Measurements from ENCODE around the gene LRRN2.
"Not testable (repeated sequence)": the region's sequence is repeated elsewhere in the genome, so short reads cannot be mapped to it uniquely, and the experiment has no call there.

LRRN2 gene

DNA sequence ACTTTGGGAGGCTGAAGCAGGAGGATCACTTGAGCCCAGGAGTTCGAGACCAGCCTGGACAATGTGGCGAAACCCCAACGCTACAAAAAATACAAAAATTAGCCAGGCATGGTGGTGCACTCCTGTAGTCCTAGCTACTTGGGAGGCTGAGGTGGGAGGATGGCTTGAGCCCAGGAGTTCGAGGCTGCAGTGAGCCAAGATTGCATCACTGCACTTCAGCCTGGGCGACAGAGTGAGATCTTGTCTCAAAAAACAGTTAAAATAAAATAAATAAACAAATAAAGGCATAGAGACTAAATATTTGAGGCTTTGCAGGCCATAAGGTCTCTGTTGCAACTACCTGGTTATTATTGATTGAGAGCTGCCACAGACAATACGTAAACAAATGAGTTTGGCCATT is 41.9 kb upstream of the LRRN2 start:
- not testable (repeated sequence) for H3K4me3 ChIP-seq (ENCODE audit: extremely low read depth, insufficient read depth, low read length, poor library complexity, severe bottlenecking); H3K4me1 ChIP-seq (ENCODE audit: control insufficient read depth, insufficient read depth, low read length, poor library complexity, severe bottlenecking); H3K27ac ChIP-seq (ENCODE audit: low read depth, low read length, severe bottlenecking); H3K36me3 ChIP-seq (ENCODE audit: control insufficient read depth, insufficient read depth, low read length); H3K9me3 ChIP-seq (ENCODE audit: control insufficient read depth, low read length)
- WGBS, 2 experiments (ENCODE audit: insufficient coverage in 2 of 2) = 94 to 97% methylated on average over 3 to 4 of the region's 6 CpGs

DNA sequence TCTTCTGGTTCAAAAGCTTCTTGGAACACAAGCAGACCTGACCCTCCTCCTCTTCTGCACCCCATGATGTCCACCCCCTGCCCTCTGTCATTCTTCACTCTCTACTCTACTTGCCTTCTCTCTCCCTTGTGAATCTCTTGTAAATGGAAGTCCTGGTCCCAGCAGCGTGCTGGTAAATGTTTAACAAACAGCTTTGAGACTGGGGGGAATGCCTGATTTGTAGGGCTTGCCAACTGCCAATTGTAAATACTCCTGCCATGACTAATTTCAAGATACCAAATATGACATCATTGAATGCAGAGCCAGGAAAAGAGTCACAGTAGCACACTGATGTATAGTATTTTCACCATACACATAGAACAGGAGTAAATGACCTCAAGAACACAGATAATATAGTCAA is 40.9 kb upstream of the LRRN2 start:
- H3K36me3 ChIP-seq (ENCODE audit: control insufficient read depth, insufficient read depth, low read length) = no peaks in the 10 kb centered on the region
- H3K4me1 ChIP-seq (ENCODE audit: control insufficient read depth, insufficient read depth, low read length, poor library complexity, severe bottlenecking) = peaks cover 6% of the 10 kb centered on the region
- H3K27ac ChIP-seq (ENCODE audit: low read depth, low read length, severe bottlenecking) = no peak overlapping the region
- H3K9me3 ChIP-seq (ENCODE audit: control insufficient read depth, low read length) = no peaks in the 10 kb centered on the region
- no CpG with 5 or more reads among the region's 1 CpG for WGBS, 2 experiments (ENCODE audit: insufficient coverage in 2 of 2)
- no peak overlapping the region for H3K4me3 ChIP-seq (ENCODE audit: extremely low read depth, insufficient read depth, low read length, poor library complexity, severe bottlenecking)

DNA sequence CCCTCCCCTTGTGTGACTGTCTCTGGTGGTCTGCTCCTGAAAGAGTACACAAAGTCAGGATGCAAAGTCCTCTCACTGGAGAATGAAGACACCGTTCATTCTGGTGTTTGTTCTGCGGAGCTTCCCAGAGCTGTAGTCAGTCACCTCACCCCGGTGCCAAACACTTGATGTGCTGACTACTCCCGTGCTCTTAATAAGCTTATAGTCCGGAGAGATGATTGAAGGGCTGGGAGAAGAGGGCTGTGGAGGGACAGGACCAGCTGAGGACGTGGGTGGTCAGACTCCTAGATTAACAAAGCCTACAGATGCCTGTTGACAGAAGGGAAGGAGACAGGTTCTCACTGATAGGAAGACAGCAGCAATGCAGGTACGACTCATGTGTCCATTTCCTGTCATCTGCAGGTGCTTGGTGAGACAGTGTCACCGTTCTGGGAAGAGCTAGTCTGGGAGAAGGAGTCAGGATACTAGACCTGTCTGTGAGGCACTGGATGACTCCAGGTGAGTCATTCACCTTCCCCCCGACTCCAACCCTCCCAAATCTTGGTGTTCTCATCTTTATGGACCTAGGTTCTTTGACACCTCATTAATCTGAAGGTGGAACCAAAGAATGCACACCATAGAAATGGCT is 40.4 kb upstream of the LRRN2 start:
- Histone ChIP-seq H3K9me3 (ENCODE audit: control insufficient read depth, low read length) (no peaks in the 10 kb centered on the region), H3K27ac (ENCODE audit: low read depth, low read length, severe bottlenecking) (no peak overlapping the region), H3K4me1 (ENCODE audit: control insufficient read depth, insufficient read depth, low read length, poor library complexity, severe bottlenecking) (peaks cover 6% of the 10 kb centered on the region), H3K4me3 (ENCODE audit: extremely low read depth, insufficient read depth, low read length, poor library complexity, severe bottlenecking) (no peak overlapping the region), H3K36me3 (ENCODE audit: control insufficient read depth, insufficient read depth, low read length) (no peaks in the 10 kb centered on the region)
- WGBS, 2 experiments (ENCODE audit: insufficient coverage in 2 of 2) = 90 to 92% methylated on average over 7 to 9 of the region's 9 CpGs

DNA sequence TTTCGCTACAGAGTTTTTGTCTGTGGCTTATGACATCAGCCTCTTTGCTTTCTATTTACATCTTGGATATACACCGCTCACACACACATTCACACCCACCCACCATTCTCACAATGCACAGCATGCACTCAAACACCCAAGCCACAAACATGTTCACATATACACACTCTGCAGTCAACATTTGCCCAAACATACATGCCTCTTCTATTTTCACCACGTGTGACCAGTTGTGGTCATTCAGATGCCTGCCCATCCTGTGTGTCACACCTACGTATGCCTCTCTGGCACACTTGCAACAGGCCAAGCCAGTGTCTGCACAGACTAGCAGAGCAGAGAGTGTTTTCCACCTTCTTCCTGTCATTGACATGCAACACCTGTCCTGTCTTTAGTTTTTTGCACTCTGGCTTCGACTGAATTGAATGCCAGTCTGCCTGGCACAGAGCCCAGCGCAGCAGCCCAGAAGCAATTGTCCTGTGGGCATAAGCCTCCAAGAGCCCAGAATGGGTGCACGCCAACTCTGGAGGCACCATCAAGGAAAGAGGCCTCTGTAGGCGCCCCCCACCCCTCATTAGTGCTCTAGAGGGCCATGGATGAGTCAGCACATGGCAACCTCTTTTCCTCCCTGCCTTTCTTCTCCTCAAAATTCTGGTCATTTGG is 37.7 kb upstream of the LRRN2 start:
- peaks cover 6% of the 10 kb centered on the region for H3K4me1 ChIP-seq (ENCODE audit: control insufficient read depth, insufficient read depth, low read length, poor library complexity, severe bottlenecking)
- H3K27ac ChIP-seq (ENCODE audit: low read depth, low read length, severe bottlenecking) = no peak overlapping the region
- H3K4me3 ChIP-seq (ENCODE audit: extremely low read depth, insufficient read depth, low read length, poor library complexity, severe bottlenecking) = no peak overlapping the region
- no peaks in the 10 kb centered on the region for H3K9me3 ChIP-seq (ENCODE audit: control insufficient read depth, low read length)
- 86 to 95% methylated on average over 8 of the region's 8 CpGs for WGBS, 2 experiments (ENCODE audit: insufficient coverage in 2 of 2)
- no peaks in the 10 kb centered on the region for H3K36me3 ChIP-seq (ENCODE audit: control insufficient read depth, insufficient read depth, low read length)

DNA sequence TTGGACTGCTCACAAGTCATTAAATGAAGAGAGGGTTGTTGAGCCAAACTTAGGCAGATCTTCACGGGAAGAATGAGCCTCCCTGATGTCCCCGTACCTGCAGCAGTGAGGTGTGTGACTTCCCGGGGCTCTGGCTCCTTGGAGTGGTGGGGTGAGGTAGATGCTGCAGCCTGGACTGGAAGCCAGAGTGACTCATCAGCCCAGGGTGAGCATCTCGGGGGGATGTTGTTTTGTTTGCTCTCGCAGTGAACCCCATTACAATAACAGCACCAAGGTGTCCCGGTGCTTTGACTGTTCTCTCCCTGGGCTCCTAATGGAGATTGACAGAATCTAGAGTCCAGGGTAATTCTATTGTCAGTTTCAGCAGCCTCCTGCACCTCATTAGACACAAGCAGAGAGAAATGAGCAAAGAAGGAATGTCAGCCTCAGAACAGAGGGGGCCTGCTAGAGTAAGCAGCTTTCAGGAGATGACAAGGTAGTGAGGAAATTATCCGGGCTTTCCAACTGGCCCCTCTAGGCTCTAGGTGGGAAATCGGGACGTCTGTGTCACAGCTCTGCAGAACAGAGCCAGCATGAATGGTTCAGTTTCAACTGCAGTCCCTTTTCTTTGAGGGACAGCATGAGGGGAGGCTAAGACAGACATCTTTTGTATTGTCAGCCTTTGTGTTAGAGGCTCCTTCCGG is 36.0 kb upstream of the LRRN2 start:
- Histone ChIP-seq H3K27ac (ENCODE audit: low read depth, low read length, severe bottlenecking) (no peak overlapping the region), H3K36me3 (ENCODE audit: control insufficient read depth, insufficient read depth, low read length) (no peaks in the 10 kb centered on the region), H3K4me3 (ENCODE audit: extremely low read depth, insufficient read depth, low read length, poor library complexity, severe bottlenecking) (no peak overlapping the region), H3K9me3 (ENCODE audit: control insufficient read depth, low read length) (no peaks in the 10 kb centered on the region), H3K4me1 (ENCODE audit: control insufficient read depth, insufficient read depth, low read length, poor library complexity, severe bottlenecking) (peaks cover 6% of the 10 kb centered on the region)
- 52 to 58% methylated on average over 7 to 8 of the region's 10 CpGs for WGBS, 2 experiments (ENCODE audit: insufficient coverage in 2 of 2)

DNA sequence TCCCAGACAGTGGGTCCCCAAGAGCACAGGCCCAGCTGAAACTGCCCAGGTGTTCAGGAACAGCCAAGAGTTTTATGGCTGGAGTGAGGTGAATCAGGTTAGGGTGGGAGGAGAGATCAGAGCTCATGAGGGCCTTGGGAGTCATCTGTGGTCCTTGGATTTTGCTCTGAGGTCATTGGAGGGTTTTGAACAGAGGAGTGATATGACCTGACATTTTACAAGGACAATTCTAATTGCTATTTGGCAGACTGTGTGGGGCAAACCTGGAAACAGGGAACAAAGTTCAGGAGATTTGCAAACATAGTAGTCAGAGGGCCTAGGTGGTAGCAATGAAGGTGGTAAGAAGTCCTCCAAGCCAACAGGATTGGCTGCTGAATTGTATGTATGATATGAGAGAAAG is 31.1 kb upstream of the LRRN2 start:
- Histone ChIP-seq H3K4me3 (ENCODE audit: extremely low read depth, insufficient read depth, low read length, poor library complexity, severe bottlenecking) (no peak overlapping the region), H3K36me3 (ENCODE audit: control insufficient read depth, insufficient read depth, low read length) (no peaks in the 10 kb centered on the region), H3K4me1 (ENCODE audit: control insufficient read depth, insufficient read depth, low read length, poor library complexity, severe bottlenecking) (peaks cover 14% of the 10 kb centered on the region), H3K9me3 (ENCODE audit: control insufficient read depth, low read length) (no peaks in the 10 kb centered on the region), H3K27ac (ENCODE audit: low read depth, low read length, severe bottlenecking) (no peak overlapping the region)

DNA sequence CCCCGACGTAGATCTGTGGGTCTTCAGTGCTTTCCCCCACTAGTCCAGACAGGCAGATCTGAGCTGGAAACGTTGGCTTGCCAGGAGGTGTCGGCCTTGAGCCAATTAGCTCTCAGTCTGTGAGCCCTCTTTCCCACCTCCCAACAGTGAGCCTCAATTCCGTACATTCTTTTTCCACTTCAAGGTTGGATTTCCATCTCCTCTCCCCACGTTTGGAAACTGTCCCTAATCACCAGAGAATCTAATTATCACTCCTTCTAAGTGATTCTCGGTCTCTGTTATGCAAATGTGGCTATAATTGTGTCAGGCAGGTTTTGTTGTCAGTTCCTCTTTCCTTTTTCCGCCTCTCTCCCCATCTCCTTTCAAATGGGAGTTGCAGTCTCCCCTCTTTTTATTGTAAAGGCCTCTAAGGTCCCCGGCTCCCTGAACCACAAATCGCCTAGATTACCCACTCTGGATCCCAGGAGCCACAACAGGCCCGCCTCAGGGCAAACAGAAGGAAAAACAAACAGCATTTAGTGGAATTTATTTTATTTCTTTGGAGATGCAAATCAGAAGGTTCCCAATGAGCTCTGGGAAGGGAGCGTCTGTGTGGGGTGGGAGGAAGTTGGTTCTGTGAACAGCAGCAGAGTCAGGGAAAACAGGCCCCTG is 29.4 kb upstream of the LRRN2 start:
- WGBS, 2 experiments (ENCODE audit: insufficient coverage in 2 of 2) = 13 to 15% methylated on average over 7 to 11 of the region's 12 CpGs
- Histone ChIP-seq H3K36me3 (ENCODE audit: control insufficient read depth, insufficient read depth, low read length) (no peaks in the 10 kb centered on the region), H3K4me1 (ENCODE audit: control insufficient read depth, insufficient read depth, low read length, poor library complexity, severe bottlenecking) (peaks cover 14% of the 10 kb centered on the region), H3K27ac (ENCODE audit: low read depth, low read length, severe bottlenecking) (no peak overlapping the region), H3K4me3 (ENCODE audit: extremely low read depth, insufficient read depth, low read length, poor library complexity, severe bottlenecking) (no peak overlapping the region), H3K9me3 (ENCODE audit: control insufficient read depth, low read length) (no peaks in the 10 kb centered on the region)

DNA sequence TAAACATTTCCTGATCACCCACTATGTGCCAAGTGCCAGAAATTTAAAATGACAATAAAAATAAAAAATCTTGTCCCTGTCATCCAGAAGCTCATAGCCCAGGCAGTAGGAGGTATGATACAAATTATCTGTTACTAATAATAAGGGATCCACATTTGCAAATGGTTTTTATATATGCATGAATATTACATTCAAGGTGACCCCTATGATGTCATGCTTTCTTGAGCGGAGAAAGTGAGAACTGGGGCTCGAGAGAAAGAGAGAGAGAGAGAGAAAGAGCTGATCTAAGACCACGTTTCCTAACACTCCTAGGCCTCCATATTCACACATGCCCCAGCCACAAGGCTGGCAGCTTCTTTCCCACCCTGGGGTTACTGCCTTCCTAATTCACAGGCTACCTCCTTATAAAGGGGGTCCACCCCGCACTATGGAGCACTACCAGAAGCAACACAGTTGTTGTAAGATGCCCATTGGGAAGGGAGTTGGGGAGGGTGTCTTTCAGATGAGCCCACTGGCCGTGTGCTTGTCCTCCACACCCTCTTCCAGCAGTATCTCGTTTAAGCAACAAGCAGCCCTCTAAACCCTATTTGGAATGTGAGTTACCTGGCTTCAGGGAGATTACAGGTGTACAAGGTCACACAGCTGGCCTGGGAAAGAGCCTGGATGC is 28.8 kb upstream of the LRRN2 start:
- 50% methylated on average over 2 of the region's 6 CpGs; no CpG with 5 or more reads in 1 of the 2 experiments for WGBS, 2 experiments (ENCODE audit: insufficient coverage in 2 of 2)
- no peak overlapping the region for H3K4me3 ChIP-seq (ENCODE audit: extremely low read depth, insufficient read depth, low read length, poor library complexity, severe bottlenecking)
- H3K36me3 ChIP-seq (ENCODE audit: control insufficient read depth, insufficient read depth, low read length) = no peaks in the 10 kb centered on the region
- H3K4me1 ChIP-seq (ENCODE audit: control insufficient read depth, insufficient read depth, low read length, poor library complexity, severe bottlenecking) = peaks cover 14% of the 10 kb centered on the region
- no peaks in the 10 kb centered on the region for H3K9me3 ChIP-seq (ENCODE audit: control insufficient read depth, low read length)
- H3K27ac ChIP-seq (ENCODE audit: low read depth, low read length, severe bottlenecking) = no peak overlapping the region

DNA sequence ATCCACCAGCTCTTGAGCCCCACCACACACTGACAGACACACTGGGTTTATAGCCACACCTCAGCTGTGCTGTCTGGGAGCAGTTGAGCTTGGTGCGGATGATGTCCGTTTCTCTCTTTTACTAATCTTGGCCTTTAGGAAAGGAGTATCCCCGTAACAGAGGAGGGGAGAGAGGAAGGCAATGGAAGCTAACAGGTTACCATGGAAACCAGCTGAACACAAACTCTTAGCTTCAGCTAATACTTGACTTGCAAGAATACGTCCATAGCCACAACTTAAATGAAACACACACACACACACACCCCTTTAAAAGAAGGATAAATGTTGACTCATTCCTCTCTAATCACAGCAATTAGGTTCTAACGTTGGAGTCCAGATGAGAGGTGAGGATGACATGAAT is 28.0 kb upstream of the LRRN2 start:
- no peak overlapping the region for H3K27ac ChIP-seq (ENCODE audit: low read depth, low read length, severe bottlenecking)
- whole genome bisulfite sequencing, 2 experiments (ENCODE audit: insufficient coverage in 2 of 2) = 50 to 60% methylated on average over 1 of the region's 5 CpGs
- H3K4me1 ChIP-seq (ENCODE audit: control insufficient read depth, insufficient read depth, low read length, poor library complexity, severe bottlenecking) = peaks cover 14% of the 10 kb centered on the region
- H3K4me3 ChIP-seq (ENCODE audit: extremely low read depth, insufficient read depth, low read length, poor library complexity, severe bottlenecking) = no peak overlapping the region
- H3K36me3 ChIP-seq (ENCODE audit: control insufficient read depth, insufficient read depth, low read length) = no peaks in the 10 kb centered on the region
- no peaks in the 10 kb centered on the region for H3K9me3 ChIP-seq (ENCODE audit: control insufficient read depth, low read length)

DNA sequence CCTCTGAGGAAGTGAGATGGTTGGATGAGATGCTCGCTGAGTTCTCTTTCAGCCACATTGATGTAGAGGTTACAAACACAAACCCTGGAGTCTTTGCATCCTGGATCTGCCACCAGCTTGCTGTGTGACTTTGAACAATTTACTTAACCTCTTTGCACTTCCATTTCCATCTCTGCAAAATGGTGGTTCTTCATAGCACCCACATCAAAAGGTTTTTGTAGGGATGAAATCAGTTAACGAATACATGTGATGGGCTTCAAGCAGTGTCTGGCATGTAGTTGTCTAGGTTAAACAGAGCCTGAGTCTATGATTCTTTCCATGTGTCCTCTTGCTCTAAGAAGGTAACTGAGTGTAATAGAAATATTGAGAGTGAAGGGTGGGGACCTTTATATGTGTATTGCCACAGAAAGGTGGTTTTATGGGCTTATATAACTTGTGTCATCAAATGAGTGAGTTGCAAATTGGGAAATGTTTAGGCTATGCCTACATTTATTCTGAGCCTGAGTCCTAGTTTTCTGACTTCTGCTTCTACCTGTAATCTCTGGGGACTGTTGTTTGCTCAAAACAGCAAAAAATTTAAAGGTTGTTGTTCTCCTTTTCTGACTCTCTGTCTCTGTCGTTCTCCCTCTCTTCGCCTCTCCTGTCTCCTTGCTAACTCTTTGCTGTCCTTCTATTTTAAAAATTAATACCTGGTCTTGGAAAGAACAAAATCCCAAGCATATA is 27.3 kb upstream of the LRRN2 start:
- no peaks in the 10 kb centered on the region for H3K9me3 ChIP-seq (ENCODE audit: control insufficient read depth, low read length)
- H3K36me3 ChIP-seq (ENCODE audit: control insufficient read depth, insufficient read depth, low read length) = no peaks in the 10 kb centered on the region
- 84 to 94% methylated on average over 2 to 3 of the region's 4 CpGs for WGBS, 2 experiments (ENCODE audit: insufficient coverage in 2 of 2)
- H3K4me1 ChIP-seq (ENCODE audit: control insufficient read depth, insufficient read depth, low read length, poor library complexity, severe bottlenecking) = peaks cover 14% of the 10 kb centered on the region
- H3K4me3 ChIP-seq (ENCODE audit: extremely low read depth, insufficient read depth, low read length, poor library complexity, severe bottlenecking) = no peak overlapping the region
- H3K27ac ChIP-seq (ENCODE audit: low read depth, low read length, severe bottlenecking) = no peak overlapping the region
